Uterus (tissue), 4 donors: ENCODE data around the gene SGK2. TPM values are rescaled to one million over a fixed set of nuclear protein-coding genes. Genes with fewer than 3 reads are reported as not detected.
"Not testable (repeated sequence)": the region's sequence is repeated elsewhere in the genome, so short reads cannot be mapped to it uniquely, and the experiment has no call there.

ENCODE experiments used
- DNase-seq, 2 donors: peaks; one replicate each; pipeline ENCODE4 v3.0.0-alpha.2; 2019 to 2020
- H3K27ac ChIP-seq, 2 donors: fragments of 200-600 bp; sonication (generic); 1 replicate in 1 of 2; 2 replicates in 1 of 2; pipeline ENCODE4 v1.5.1; 2016 to 2018
- H3K27me3 ChIP-seq, 2 donors: fragments of 200-600 bp; sonication (generic); one replicate each; pipeline ENCODE4 v1.5.1; 2018 to 2019; ENCODE audit warnings: control low read depth in 1 of 2
- H3K36me3 ChIP-seq, 2 donors: fragments of 200-600 bp; sonication (generic); one replicate each; pipeline ENCODE4 v1.5.1; 2019; ENCODE audit warnings: control low read depth in 1 of 2
- H3K4me1 ChIP-seq, 2 donors: fragments of 200-600 bp; sonication (generic); one replicate each; pipeline ENCODE4 v1.5.1; 2018 to 2019; ENCODE audit warnings: control low read depth in 1 of 2
- H3K4me3 ChIP-seq, 2 donors: fragments of 200-600 bp; sonication (generic); 1 replicate in 1 of 2; 2 replicates in 1 of 2; pipeline ENCODE4 v1.5.1; 2018 to 2019; ENCODE audit warnings: mild to moderate bottlenecking in 1 of 2
- H3K9me3 ChIP-seq, 2 donors: fragments of 200-600 bp; sonication (generic); one replicate each; pipeline ENCODE4 v1.5.1; 2019; ENCODE audit warnings: control low read depth in 1 of 2
- POLR2A ChIP-seq, 2 donors: fragments of 450-650 bp; IDR thresholded peaks; one replicate each; pipeline ENCODE4 v1.6.1; 2016; ENCODE audit warnings: antibody characterized with exemption in 2 of 2, mild to moderate bottlenecking in 1 of 2, moderate library complexity in 1 of 2
- intact Hi-C: fragments of 100-400 bp; cut with DNase I; formaldehyde crosslinking; loops from one replicate; pipeline ENCODE4 v1.15.1; 2023; ENCODE audit warnings: low total_unique reads
- total RNA-seq, 4 donors: library from RNA; depleted of rRNA in 3 of 4; stranded (reverse); fragments of >200 nt in 3 of 4; gene quantifications; one replicate each; pipeline versions ENCODE4 v1.1.0 to v1.2.4, GENCODE V29; 2014 to 2023
- TF ChIP-seq, protein P1 (sequence below), 4 experiments: fragments of 200-600 bp in 2 of 4; fragments of 450-650 bp in 2 of 4; sonication (generic) in 2 of 4; IDR thresholded peaks; one replicate each; pipeline ENCODE4 v1.5.1; 2016 to 2019; ENCODE audit warnings: antibody characterized with exemption in 4 of 4, mild to moderate bottlenecking in 2 of 4, moderate library complexity in 1 of 4
- donor health status: DM: yes; HTN: yes; CAD: no.

SGK2 gene
- total RNA-seq, 4 donors from 2014 or later = 0.77 to 5.9 (median 2.4) TPM; not detected in 1

DNA sequence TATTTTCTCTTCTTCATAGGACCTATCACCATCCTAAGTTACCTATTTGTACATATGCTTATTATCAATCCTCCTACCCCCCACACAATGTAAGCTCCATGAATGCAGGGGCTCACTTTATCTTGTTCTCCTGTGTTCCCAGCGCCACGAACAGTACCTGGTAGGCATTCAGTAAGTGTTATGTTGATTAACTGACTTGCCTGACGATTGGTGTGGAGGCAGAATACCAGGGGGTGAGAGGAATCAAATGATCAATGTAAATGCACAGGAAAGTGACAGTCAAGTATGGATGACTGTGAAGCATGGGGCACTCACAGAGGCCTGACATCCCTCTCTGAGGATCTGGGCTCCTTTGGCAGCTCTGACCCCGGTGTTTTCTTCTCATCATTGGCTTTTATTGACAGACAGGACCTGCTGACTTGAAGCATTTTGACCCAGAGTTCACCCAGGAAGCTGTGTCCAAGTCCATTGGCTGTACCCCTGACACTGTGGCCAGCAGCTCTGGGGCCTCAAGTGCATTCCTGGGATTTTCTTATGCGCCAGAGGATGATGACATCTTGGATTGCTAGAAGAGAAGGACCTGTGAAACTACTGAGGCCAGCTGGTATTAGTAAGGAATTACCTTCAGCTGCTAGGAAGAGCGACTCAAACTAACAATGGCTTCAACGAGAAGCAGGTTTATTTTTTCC, 25.8 kb downstream of the SGK2 start:
- intact Hi-C loops = no loop called here
- no peak for DNase-seq
- TF ChIP-seq, protein P1, sequence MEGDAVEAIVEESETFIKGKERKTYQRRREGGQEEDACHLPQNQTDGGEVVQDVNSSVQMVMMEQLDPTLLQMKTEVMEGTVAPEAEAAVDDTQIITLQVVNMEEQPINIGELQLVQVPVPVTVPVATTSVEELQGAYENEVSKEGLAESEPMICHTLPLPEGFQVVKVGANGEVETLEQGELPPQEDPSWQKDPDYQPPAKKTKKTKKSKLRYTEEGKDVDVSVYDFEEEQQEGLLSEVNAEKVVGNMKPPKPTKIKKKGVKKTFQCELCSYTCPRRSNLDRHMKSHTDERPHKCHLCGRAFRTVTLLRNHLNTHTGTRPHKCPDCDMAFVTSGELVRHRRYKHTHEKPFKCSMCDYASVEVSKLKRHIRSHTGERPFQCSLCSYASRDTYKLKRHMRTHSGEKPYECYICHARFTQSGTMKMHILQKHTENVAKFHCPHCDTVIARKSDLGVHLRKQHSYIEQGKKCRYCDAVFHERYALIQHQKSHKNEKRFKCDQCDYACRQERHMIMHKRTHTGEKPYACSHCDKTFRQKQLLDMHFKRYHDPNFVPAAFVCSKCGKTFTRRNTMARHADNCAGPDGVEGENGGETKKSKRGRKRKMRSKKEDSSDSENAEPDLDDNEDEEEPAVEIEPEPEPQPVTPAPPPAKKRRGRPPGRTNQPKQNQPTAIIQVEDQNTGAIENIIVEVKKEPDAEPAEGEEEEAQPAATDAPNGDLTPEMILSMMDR (IDR thresholded peaks at IDR 0.05) = no peak
- TF ChIP-seq POLR2A (IDR thresholded peaks at IDR 0.05) = no peak

DNA sequence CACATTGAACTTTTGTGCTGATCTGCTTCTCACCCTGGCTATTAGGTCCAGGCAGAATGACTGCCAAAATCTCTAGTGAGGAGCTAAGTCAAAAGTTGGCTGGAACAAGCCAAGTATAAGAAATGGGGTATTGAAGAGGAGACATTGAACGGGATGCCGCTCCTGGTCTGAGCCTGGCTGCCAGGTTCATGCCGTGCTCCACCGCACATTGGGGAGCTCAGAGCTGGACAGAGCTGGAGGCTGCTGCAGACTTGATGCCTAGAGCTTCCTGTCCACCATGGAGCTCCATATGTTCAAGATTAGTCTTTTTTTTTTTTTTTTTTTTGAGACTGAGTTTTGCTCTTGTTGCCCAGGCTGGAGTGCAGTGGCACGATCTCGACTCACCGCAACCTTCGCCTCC, 27.8 kb downstream of the SGK2 start:
- peaks cover 0 to 4% of the 10 kb centered on the region in 2 donors for H3K4me1 ChIP-seq
- H3K9me3 ChIP-seq = no peaks in the 10 kb centered on the region
- intact Hi-C loops = no loop called here
- no peaks in the 10 kb centered on the region for H3K27me3 ChIP-seq
- no peaks in the 10 kb centered on the region for H3K36me3 ChIP-seq
- no peak overlapping the region for H3K27ac ChIP-seq
- DNase-seq = no peak
- TF ChIP-seq, protein P1 (IDR thresholded peaks at IDR 0.05) = no peak
- no peak for TF ChIP-seq POLR2A (IDR thresholded peaks at IDR 0.05)
- no peak overlapping the region for H3K4me3 ChIP-seq

More for the DNA sequence above, 25.8 kb downstream of the SGK2 start:
- no peaks in the 10 kb centered on the region for H3K9me3 ChIP-seq
- no peaks in the 10 kb centered on the region for H3K36me3 ChIP-seq
- no peak overlapping the region for H3K27ac ChIP-seq
- H3K4me3 ChIP-seq = no peak overlapping the region
- H3K4me1 ChIP-seq = no peaks in the 10 kb centered on the region
- H3K27me3 ChIP-seq = no peaks in the 10 kb centered on the region

DNA sequence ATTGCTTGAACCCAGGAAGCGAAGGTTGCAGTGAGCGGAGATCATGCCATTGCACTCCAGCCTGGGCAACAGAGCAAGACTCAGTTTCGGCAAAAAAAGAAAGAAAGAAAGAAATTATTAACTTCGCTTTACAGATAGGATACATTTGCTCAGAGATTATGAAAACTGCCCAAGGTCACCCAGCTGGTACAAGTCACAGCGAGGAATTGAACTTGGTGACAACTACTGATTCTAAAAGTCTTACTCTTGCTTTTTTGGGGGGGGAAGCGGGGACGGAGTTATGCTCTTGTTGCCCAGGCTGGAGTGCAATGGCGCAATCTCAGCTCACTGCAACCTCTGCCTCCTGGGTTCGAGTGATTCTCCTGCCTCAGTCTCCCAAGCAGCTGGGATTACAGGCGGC, 29.7 kb downstream of the SGK2 start:
- H3K4me3 ChIP-seq, H3K4me1 ChIP-seq, intact Hi-C loops, H3K27ac ChIP-seq, H3K27me3 ChIP-seq, H3K9me3 ChIP-seq, H3K36me3 ChIP-seq, DNase-seq: not testable (repeated sequence)

DNA sequence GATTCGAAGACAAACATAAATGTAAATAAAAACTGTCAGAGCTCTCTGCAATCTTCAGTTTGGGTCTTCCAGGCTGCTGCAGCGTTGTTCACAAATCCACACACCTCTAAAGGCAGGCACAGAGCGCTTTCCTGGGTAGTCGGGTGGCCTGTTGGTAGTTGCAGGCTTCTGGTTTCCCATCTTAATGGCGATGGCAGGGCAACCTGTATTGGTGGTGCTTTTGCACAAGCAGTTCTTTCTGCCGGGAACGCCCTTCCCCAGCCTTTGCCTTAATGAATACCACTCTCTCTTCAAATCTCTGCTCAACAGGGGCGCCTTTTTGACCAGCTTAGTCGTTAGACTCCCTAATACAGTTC, 31.2 kb downstream of the SGK2 start:
- Histone ChIP-seq H3K36me3 (no peaks in the 10 kb centered on the region), H3K27me3 (no peaks in the 10 kb centered on the region), H3K27ac (peak overlapping the region; percentile 78 to 88), H3K4me3 (peak overlapping the region; percentile 76 to 98), H3K4me1 (peaks cover 0 to 4% of the 10 kb centered on the region in 2 donors), H3K9me3 (no peaks in the 10 kb centered on the region)
- intact Hi-C loops = no loop called here
- TF ChIP-seq, protein P1 (IDR thresholded peaks at IDR 0.05) = no peak
- DNase-seq = peak; percentile 16 to 22

DNA sequence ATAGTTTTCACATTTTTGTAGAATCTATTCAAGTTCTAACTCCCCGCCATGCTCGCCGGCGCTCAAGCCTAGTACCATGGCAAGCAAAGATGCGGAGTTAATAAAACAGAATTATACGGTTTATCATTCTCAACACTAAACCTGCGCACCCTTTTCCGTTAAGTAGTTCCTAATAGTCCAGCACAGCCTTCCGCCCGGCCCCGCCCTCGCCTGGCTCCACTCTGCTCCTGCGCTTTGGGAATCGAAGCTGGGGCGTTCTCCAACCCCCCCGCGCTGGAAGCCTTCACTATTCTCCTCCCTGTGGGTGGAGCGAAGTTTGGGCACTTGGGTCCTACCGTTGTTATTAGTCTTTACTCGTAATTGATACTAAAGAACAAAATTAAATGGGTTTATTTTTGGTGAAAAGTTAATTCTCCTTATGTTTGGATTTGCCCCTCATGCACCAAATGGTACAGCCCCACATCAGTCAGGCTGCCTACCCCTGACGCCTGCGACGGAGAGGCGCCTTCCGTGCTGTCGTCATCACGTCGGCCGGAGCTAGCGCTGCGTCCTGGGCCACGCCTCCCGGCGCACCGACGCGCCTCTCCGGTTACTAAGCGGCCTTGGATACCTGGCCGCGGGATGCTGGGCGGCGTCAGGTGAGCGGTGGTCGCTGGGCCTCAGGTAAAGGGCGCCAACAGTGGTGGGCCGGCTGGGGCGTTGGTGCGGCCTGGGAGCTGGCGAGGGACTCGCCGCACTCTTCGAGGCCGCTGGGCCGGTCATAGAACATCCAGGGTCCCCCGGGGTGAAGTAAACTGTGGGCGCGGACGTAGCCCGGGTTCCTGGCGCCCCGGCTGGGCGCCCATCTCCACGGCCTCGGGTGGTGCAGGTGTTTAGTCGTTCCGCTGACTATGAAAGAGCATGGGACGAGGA, 31.8 kb downstream of the SGK2 start, which contains the start of gene IFT52:
IFT52 (plus strand) TSS at position 546 of the 912 bp plus-strand sequence. CDS start 3,762 bp downstream, outside the sequence.
- H3K27me3 ChIP-seq = no peaks in the 10 kb centered on the region
- peaks cover 0 to 4% of the 10 kb centered on the region in 2 donors for H3K4me1 ChIP-seq
- TF ChIP-seq, protein P1 (IDR thresholded peaks at IDR 0.05) = no peak
- peak; percentile 14 to 60 for TF ChIP-seq POLR2A (IDR thresholded peaks at IDR 0.05)
- no peaks in the 10 kb centered on the region for H3K36me3 ChIP-seq
- intact Hi-C loops = no loop called here
- peak; percentile 91 to 94 for DNase-seq
- peak within 1 kb of the TSS; percentile 78 to 88 for H3K27ac ChIP-seq
- H3K9me3 ChIP-seq = no peaks in the 10 kb centered on the region
- H3K4me3 ChIP-seq = peak within 1 kb of the TSS; percentile 76 to 98

DNA sequence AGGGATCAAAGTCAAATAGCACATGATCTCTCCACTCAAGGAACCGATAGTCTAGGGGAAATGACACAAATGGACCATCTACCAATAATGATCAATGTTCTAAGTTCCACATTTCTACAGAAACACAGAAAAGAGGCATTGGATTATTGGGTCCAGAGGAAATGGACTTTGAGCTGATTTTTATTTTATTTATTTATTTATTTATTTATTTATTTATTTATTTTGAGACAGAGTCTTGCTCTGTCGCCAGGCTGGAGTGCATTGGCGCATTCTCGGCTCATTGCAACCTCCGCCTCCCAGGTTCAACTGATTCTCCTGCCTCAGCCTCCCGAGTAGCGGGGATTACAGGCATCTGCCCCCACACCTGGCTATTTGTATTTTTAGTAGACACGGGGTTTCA, 43.1 kb downstream of the SGK2 start:
- DNase-seq, H3K27ac ChIP-seq, H3K9me3 ChIP-seq, H3K36me3 ChIP-seq, H3K4me1 ChIP-seq, H3K4me3 ChIP-seq, intact Hi-C loops, H3K27me3 ChIP-seq: not testable (repeated sequence)
